HG03571 (cell line): ENCODE measurements around the gene HOMEZ.
"Not testable (repeated sequence)": the region's sequence is repeated elsewhere in the genome, so short reads cannot be mapped to it uniquely, and the experiment has no call there.

Experiments used
- ATAC-seq: cut with Tn5 transposase; IDR thresholded peaks from one replicate; pipeline ENCODE4 v1.9.1; 2021; ENCODE audit not compliant: unreplicated experiment

The HOMEZ gene

DNA sequence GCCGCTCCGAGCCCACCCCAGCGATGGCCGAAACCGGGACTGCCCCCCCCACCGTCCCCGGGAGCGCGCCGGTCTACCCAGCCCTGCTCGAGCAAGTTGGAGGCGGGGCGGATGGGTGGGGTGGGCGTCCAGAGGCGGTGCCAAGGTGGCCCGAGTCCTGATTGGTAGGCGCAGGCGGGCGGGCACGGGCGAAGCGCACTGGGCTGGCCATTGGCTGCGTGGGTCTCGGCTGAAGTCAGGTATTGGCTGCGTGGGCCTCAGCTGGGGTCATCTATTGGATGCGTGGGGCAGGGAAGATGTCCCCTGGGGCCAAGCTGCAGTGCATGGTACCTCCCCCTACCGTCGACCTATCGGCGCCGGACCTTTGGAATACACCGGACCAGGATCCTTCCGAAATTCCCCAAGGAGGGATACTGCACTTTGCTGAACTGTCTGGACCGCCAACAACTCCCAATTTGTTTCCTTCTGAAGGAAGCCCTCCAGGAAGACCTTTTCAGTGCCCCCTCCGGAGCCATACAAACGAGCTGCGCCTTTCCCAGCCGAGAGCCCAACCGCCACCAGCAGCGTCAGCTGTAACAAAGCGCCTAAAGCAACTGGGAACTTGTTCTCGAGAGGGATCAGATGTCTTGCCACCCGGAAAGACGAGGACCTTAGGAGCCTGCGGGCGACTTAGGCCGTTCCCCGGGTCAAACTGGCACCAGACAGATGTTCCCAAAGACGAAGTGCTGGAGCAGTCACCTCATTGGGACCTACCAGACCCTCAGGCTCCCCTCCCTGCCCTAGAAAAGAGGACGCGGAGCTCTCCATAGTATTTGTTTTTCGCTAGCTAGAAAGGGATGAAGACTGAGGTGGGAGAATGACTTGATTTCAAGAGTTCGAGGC lies at the start of gene HOMEZ:
Gene HOMEZ (minus strand): TSS at position 113 of the 882 bp plus-strand sequence. CDS start 180 bp downstream, outside the sequence.
- ATAC-seq, result peak; percentile 95

DNA sequence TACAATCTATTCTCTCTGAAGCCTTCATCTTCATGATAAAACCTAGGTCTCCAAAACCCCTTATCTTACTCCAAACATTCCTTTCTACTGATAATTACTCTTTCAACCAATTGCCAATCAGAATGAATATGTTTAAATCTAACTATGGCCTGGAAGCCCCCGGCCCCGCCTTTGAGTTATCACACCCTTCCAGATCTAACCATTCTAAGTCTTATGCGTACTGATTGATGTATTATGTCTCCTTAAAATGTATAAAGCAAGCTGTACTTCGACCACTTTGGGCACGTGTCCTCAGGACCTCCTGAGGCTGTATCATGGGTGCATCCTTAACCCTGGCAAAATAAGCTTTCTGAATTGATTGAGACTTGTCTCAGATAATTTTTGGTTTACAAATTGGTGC lies 49.7 kb upstream of the HOMEZ start:
- no peak for ATAC-seq

GRCh38 chr14:23327947-23328744 lies 42.2 kb upstream of the HOMEZ start:
- no peak for ATAC-seq

GRCh38 chr14:23326491-23327332 lies 40.8 kb upstream of the HOMEZ start:
- no peak for ATAC-seq

DNA sequence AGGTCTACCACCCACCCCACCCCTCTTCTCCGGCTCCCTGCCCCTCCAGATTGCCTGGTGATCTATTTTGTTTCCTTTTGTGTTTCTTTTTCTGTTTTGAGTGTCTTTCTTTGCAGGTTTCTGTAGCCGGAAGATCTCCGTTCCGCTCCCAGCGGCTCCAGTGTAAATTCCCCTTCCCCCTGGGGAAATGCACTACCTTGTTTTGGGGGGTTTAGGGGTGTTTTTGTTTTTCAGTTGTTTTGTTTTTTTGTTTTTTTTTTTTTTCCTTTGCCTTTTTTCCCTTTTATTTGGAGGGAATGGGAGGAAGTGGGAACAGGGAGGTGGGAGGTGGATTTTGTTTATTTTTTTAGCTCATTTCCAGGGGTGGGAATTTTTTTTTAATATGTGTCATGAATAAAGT lies 39.8 kb upstream of the HOMEZ start:
- ATAC-seq, result not testable (repeated sequence)

GRCh38 chr14:23324993-23325392 lies 39.1 kb upstream of the HOMEZ start:
- ATAC-seq, result no peak

- no peak for ATAC-seq
Measured at GRCh38 chr14:23324455-23324846, 38.5 kb upstream of the HOMEZ start.

- ATAC-seq, result no peak
Measured at GRCh38 chr14:23323838-23324454, 38.0 kb upstream of the HOMEZ start.

GRCh38 chr14:23322568-23323517 lies 36.9 kb upstream of the HOMEZ start:
- ATAC-seq, result no peak

DNA sequence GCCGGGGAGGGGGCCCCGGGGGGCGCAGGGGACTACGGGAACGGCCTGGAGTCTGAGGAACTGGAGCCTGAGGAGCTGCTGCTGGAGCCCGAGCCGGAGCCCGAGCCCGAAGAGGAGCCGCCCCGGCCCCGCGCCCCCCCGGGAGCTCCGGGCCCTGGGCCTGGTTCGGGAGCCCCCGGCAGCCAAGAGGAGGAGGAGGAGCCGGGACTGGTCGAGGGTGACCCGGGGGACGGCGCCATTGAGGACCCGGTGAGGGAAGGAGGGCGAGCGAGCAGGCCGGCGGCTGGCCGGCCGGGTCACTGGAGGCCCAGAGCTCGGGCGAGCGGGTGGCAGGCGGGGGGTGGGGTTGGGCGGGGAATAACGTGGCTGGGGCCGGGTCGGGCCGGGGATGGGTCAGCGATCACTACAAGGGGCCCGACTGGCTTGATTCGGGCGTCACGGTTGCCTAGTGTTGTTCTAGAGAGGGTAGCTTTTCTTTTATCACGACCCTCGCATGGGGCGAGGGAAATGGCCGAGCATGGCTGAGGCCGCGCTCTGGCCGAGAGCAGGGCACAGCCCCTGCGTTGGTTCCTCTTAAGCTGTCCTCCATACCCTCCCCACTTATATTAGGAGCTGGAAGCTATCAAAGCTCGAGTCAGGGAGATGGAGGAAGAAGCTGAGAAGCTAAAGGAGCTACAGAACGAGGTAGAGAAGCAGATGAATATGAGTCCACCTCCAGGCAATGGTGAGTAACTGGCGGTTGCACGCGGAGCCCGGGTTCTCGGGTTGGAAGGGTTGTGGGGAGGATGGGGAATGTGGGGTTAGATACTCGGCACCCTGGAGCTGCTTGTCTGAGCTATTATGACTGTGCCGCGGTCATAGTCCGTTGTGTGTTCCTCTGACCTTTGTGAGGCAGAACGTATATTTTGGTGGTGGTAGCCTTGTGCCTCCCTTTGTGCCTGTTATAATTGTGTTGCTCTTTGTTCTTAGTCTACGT lies 35.9 kb upstream of the HOMEZ start:
- ATAC-seq, result peak; percentile 12

DNA sequence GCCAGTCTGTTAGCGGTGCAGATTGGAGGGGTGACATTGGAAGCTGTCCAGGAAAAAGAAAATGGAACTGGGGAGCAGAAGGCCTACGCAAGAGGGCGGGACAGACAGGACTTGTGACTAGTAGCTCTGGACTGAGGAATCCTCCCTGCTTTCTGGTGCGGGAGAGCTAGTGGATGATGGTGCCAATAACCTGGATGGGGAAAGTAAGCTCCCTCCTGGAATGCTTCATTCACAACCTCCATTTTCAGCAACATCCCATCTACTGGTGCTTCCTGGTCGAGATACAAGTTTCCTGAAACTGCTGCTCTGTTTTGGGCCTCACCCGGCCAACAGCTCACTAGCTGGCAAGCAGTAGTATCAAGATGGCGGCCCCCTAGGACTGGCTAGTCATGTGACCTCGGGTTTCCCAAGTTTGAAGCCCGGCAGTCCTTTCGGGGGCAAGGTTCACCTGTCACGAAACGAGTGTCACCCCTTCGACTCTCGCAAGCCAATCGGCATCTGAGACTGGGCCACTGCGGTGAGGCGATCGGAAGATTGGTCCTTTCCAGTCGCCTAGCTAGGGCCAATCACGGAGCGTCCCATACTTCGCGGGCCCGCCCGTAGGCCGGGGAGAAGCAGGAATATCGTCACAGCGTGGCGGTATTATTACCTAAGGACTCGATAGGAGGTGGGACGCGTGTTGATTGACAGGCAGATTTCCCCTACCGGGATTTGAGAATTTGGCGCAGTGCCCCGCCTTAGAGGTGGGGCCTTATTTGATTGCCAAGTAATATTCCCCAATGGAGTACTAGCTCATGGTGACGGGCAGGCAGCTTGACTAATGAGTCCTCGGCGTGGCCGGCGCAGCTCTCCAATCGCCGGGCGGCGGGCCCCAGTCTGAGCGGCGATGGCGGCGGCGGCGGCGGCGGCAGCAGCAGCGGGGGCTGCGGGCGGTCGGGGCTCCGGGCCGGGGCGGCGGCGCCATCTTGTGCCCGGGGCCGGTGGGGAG lies 34.9 kb upstream of the HOMEZ start, which contains the start of gene PABPN1:
Gene PABPN1 (plus strand): TSS at position 874 of the 988 bp plus-strand sequence. CDS start 13 bp downstream, at position 887.
- ATAC-seq, result peak; percentile 90

DNA sequence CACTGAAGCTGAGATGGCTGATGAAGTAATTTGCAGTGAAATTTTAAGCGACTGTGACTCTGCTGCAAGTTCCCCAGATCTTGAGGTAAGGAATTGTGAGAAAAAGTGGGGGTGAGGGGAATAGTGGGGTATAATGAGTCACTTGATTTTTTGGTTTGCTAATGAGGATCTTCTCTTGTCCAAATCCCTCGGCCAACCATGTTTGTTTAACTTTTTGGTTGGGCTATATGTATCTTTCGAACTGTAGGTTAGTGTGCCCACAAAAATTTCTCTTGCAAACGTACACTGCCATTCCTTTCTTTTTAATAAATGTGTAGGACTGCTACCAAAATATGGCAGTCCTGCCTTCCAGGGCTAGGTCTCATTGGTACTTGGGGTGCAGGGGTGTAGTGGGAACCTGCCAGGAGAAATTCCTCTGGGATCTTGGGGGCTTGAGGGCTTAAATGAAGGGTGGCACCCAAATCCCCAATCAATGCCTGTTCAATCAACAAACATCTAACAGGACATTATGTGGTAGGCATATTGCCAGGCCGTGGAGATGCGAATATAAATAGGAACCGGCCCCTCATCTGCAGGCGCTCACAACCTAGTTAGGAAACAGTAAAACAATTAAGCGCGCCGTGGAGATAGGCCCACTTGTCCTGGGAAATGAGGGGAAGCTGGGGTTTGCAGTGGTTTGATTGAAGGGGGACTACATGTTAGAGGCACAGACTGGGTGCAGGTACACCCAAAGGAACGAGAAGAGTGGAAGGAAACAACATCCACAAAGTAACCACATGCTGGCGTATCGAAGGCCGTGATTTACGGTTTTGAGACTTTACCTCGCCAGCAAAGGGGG lies 34.0 kb upstream of the HOMEZ start:
- no peak for ATAC-seq

DNA sequence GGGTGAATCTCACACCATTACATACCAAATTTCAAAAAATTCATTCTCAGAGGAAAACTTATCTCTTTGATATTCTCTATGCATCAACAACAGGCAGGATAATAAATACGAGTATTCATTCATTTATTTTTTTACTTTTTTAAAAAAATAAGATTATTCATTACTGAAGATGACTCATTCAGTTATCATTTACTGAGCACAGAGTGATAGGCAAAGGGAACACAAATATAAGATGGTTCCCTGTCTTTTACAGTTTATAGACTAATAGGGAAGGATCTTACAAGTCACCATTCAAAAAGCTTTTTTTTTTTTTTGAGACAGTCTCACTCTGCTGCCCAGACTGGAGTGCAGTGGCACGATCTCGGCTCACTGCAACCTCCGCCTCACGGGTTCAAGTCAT lies 30.4 kb upstream of the HOMEZ start:
- ATAC-seq, result no peak

DNA sequence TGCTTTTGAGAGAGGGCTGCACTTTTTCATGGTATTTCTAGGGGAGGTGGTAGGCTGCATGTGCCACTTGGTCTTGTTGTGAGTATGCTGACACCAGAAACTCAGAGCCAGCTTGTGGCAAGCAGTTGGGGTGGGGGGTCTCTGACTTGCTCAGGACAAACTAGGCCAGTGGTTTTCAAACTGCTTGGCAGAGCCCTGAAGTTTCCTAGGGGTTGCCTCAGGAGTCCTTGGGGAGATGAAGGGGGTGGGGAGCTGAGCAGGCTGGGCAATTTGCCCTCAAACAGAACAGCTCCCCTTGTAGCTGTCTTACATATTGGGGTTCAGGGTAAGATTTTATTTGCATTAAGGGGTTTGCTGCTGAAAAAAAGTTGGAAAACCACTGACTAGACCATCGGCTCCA lies 24.6 kb upstream of the HOMEZ start:
- ATAC-seq, result no peak

DNA sequence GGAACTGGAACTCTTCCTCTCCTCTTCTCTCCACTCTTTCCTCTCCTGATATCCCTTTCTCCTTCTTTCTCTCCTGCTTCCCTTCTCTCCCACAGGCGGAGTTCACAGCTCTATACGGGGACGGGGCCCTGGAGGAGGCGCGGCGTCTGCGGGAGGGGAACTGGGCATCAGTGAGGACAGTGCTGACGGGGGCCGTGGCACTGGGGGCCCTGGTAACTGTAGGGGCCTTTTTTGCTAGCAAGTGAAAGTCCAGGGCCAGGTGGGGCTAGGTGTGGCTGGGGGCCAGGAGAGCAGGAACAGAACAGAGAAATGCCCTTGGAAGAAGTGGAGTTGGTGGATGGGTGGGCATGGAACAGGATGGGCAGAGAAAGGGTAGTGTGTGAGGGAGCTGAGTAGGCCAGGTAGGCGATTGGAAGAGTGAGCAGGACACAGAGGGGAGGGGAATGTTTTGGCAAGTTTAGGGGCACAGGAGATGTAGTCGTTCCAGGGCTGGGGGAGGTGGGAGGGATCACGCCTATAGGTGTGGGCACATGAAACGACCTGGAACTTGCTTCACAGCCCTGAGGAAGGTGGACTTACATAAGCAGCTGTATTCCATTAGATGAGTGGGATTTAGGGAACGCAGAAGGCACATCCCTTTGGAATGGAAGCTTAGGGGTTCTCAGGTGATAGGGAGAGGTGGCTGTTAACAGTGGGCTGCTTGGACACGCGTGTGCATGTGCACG lies 23.0 kb upstream of the HOMEZ start:
- ATAC-seq, result no peak
